Thyroid gland (tissue), 4 donors: ENCODE results near the gene SURF1. TPM values are rescaled to one million over a fixed set of nuclear protein-coding genes. Genes with fewer than 3 reads are reported as not detected.

Source experiments
- DNase-seq, 2 donors: peaks; one replicate each; pipeline ENCODE4 v3.0.0-alpha.2; 2019
- H3K27ac ChIP-seq, 3 donors: fragments of 200-600 bp; sonication (generic); 1 replicate in 2 of 3; 2 replicates in 1 of 3; pipeline ENCODE4 v1.5.1; 2016 to 2019; ENCODE audit warnings: mild to moderate bottlenecking in 1 of 3, moderate library complexity in 1 of 3
- H3K27me3 ChIP-seq: fragments of 200-600 bp; sonication (generic); one replicate; pipeline ENCODE4 v1.5.1; 2019
- H3K36me3 ChIP-seq, 2 donors: fragments of 200-600 bp; sonication (generic); one replicate each; pipeline ENCODE4 v1.5.1; 2016 to 2019
- H3K4me1 ChIP-seq, 2 donors: fragments of 200-600 bp; sonication (generic); one replicate each; pipeline ENCODE4 v1.5.1; 2017 to 2019
- H3K4me3 ChIP-seq, 3 donors: fragments of 200-600 bp; sonication (generic); replicated peaks in 1 of 3; 1 replicate in 2 of 3; 2 replicates in 1 of 3; pipeline ENCODE4 v1.5.1; 2016; ENCODE audit warnings: mild to moderate bottlenecking in 1 of 3
- H3K9me3 ChIP-seq: fragments of 200-600 bp; sonication (generic); one replicate; pipeline ENCODE4 v1.5.1; 2017
- CTCF ChIP-seq, 6 experiments: fragments of 200-600 bp in 3 of 6; fragments of 450-650 bp in 3 of 6; sonication (generic) in 3 of 6; IDR thresholded peaks; one replicate each; pipeline ENCODE4 v1.5.1; 2016 to 2019; ENCODE audit warnings: antibody characterized with exemption in 6 of 6, mild to moderate bottlenecking in 2 of 6, inconsistent platforms in 1 of 6, moderate library complexity in 1 of 6
- POLR2A ChIP-seq, 2 donors: fragments of 450-650 bp; IDR thresholded peaks; one replicate each; pipeline ENCODE4 v1.6.1; 2017; ENCODE audit warnings: antibody characterized with exemption in 2 of 2, mild to moderate bottlenecking in 2 of 2, moderate library complexity in 1 of 2
- WGBS, 2 donors: methylation state at CpG; one replicate each; pipeline ENCODE4 v1.1.5; 2017; 5-methylcytosine and 5-hydroxymethylcytosine counted together
- intact Hi-C: fragments of 100-400 bp; cut with DNase I; formaldehyde crosslinking; loops from one replicate; pipeline ENCODE4 v1.15.1; 2023
- total RNA-seq, 4 donors: library from RNA; depleted of rRNA; stranded (reverse); fragments of >200 nt; gene quantifications; one replicate each; pipeline ENCODE4 v1.2.3, GENCODE V29; 2016

Gene SURF1
- 10 to 100 TPM; 51.5 to 82.7 (median 64.7) TPM for total RNA-seq

- 0 to 2% methylated on average over 19 to 40 of the region's 78 CpGs for WGBS, 2 donors
- H3K9me3 ChIP-seq = no peaks in the 10 kb centered on the region
- peak within 1 kb of the TSS; percentile 69 to 82 (median 74) for H3K4me3 ChIP-seq
- no peaks in the 10 kb centered on the region for H3K27me3 ChIP-seq
- H3K27ac ChIP-seq = peak within 1 kb of the TSS in 2 of 3 donors; percentile 38 to 63
- intact Hi-C loops = loop anchor here (10.0 kb wide), 2 partner anchors 128 to 322 kb away; partner anchors contain the start of gene GTF3C5
- H3K36me3 ChIP-seq = peaks cover 16 to 21% of the 10 kb centered on the region in 2 donors
- TF ChIP-seq POLR2A (IDR thresholded peaks at IDR 0.05) = peak in 1 of 2 donors; percentile 63
- peak in 3 of 6 experiments; percentile 12 to 19 (median 14) for TF ChIP-seq CTCF (IDR thresholded peaks at IDR 0.05)
- peaks cover 17 to 22% of the 10 kb centered on the region in 2 donors for H3K4me1 ChIP-seq
- DNase-seq = peak; percentile 90 to 92
Observed at GRCh38 chr9:133356391-133357091, at the start of gene SURF1, which contains the start of gene SURF2. SURF1 (minus strand) TSS chr9:133356487; CDS start chr9:133356453, 34 bp downstream. SURF2 (plus strand) TSS chr9:133356550; CDS start chr9:133356593, 43 bp downstream.

GRCh38 chr9:133405508-133406438 lies 49.5 kb upstream of the SURF1 start:
- 78 to 85% methylated on average over 16 to 18 of the region's 19 CpGs for WGBS, 2 donors
- peaks cover 18 to 41% of the 10 kb centered on the region in 2 donors for H3K36me3 ChIP-seq

GRCh38 chr9:133404454-133405002 lies 48.2 kb upstream of the SURF1 start:
- 94 to 96% methylated on average over 7 to 12 of the region's 12 CpGs for WGBS, 2 donors
- intact Hi-C loops = no loop called here
- Histone ChIP-seq H3K9me3 (no peaks in the 10 kb centered on the region), H3K27ac (no peak overlapping the region), H3K4me1 (no peaks in the 10 kb centered on the region), H3K36me3 (peaks cover 12 to 29% of the 10 kb centered on the region in 2 donors), H3K27me3 (no peaks in the 10 kb centered on the region), H3K4me3 (no peak overlapping the region)
- no peak for TF ChIP-seq CTCF (IDR thresholded peaks at IDR 0.05)
- no peak for TF ChIP-seq POLR2A (IDR thresholded peaks at IDR 0.05)
- DNase-seq = no peak

More at GRCh38 chr9:133405508-133406438, 49.5 kb upstream of the SURF1 start:
- Histone ChIP-seq H3K4me3 (no peak overlapping the region), H3K27ac (no peak overlapping the region), H3K27me3 (no peaks in the 10 kb centered on the region), H3K9me3 (no peaks in the 10 kb centered on the region), H3K4me1 (no peaks in the 10 kb centered on the region)
- intact Hi-C loops = no loop called here
- no peak for DNase-seq
- TF ChIP-seq POLR2A (IDR thresholded peaks at IDR 0.05) (no peak), CTCF (IDR thresholded peaks at IDR 0.05) (no peak)

GRCh38 chr9:133403766-133404453 lies 47.6 kb upstream of the SURF1 start:
- Histone ChIP-seq H3K36me3 (peaks cover 12 to 25% of the 10 kb centered on the region in 2 donors), H3K27ac (no peak overlapping the region), H3K4me1 (no peaks in the 10 kb centered on the region), H3K27me3 (no peaks in the 10 kb centered on the region), H3K9me3 (no peaks in the 10 kb centered on the region), H3K4me3 (no peak overlapping the region)
- peak in 1 of 2 donors; percentile 9 for DNase-seq
- intact Hi-C loops = no loop called here
- no peak for TF ChIP-seq POLR2A (IDR thresholded peaks at IDR 0.05)
- TF ChIP-seq CTCF (IDR thresholded peaks at IDR 0.05) = peak in 2 of 6 experiments; percentile 24 to 29
- WGBS, 2 donors = 73 to 83% methylated on average over 10 to 15 of the region's 16 CpGs
